ENCODE results near the gene TKT.
"Not testable (repeated sequence)": the region's sequence is repeated elsewhere in the genome, so short reads cannot be mapped to it uniquely, and the experiment has no call there.

TKT gene

GRCh38 chr3:53259427-53260259 lies 3.8 kb upstream of the TKT start:
- no peak for DNase-seq

GRCh38 chr3:53258600-53259426 lies 3.0 kb upstream of the TKT start:
- DNase-seq: peak; percentile 66

GRCh38 chr3:53257465-53257864 lies 1.6 kb upstream of the TKT start:
- no peak for DNase-seq

- DNase-seq: no peak
Observed at GRCh38 chr3:53256704-53257055, 858 bp upstream of the TKT start.

- peak; percentile 57 for DNase-seq
Observed at GRCh38 chr3:53255423-53255774, 423 bp downstream of the TKT start.

GRCh38 chr3:53254509-53255422 lies 1.1 kb downstream of the TKT start:
- peak; percentile 63 for DNase-seq

GRCh38 chr3:53253707-53254508 lies 1.9 kb downstream of the TKT start:
- DNase-seq: no peak

- DNase-seq: not testable (repeated sequence)
Observed at GRCh38 chr3:53252947-53253322, 2.9 kb downstream of the TKT start.

- DNase-seq: no peak
Observed at GRCh38 chr3:53252096-53252946, 3.5 kb downstream of the TKT start.

- DNase-seq: no peak
Observed at GRCh38 chr3:53250881-53251605, 4.8 kb downstream of the TKT start.

- no peak for DNase-seq
Observed at GRCh38 chr3:53250453-53250852, 5.4 kb downstream of the TKT start.

GRCh38 chr3:53248161-53248560 lies 7.7 kb downstream of the TKT start:
- DNase-seq: no peak

- DNase-seq: no peak
Observed at GRCh38 chr3:53247619-53248018, 8.2 kb downstream of the TKT start.

GRCh38 chr3:53244271-53244670 lies 11.6 kb downstream of the TKT start:
- DNase-seq: no peak

- DNase-seq: no peak
Observed at GRCh38 chr3:53243785-53244184, 12.0 kb downstream of the TKT start.

GRCh38 chr3:53243165-53243564 lies 12.7 kb downstream of the TKT start:
- DNase-seq: no peak

- no peak for DNase-seq
Observed at GRCh38 chr3:53242642-53243041, 13.2 kb downstream of the TKT start.

GRCh38 chr3:53242155-53242554 lies 13.7 kb downstream of the TKT start:
- DNase-seq: no peak

GRCh38 chr3:53240989-53241972 lies 14.5 kb downstream of the TKT start:
- no peak for DNase-seq
